Liver (tissue), 9 donors: ENCODE results near the gene ARHGEF18. TPM values are rescaled to one million over a fixed set of nuclear protein-coding genes. Genes with fewer than 3 reads are reported as not detected.

Source experiments
- DNase-seq: peaks from one replicate; pipeline ENCODE4 v3.0.0-alpha.2; 2017; ENCODE audit warnings: low spot score
- H3K27ac ChIP-seq, 2 donors: one replicate each; pipeline ENCODE4 v1.7.0; 2013; ENCODE audit warnings: inconsistent platforms in 2 of 2, low read length in 2 of 2, control low read depth in 1 of 2, low read depth in 1 of 2, mild to moderate bottlenecking in 1 of 2
- H3K27me3 ChIP-seq, 4 donors: one replicate each; pipeline versions ENCODE4 v1.6.1 to v1.7.0; 2013; ENCODE audit warnings: low read length in 3 of 4, inconsistent platforms in 1 of 4, mild to moderate bottlenecking in 1 of 4, moderate library complexity in 1 of 4; ENCODE audit not compliant: control insufficient read depth in 4 of 4, insufficient read depth in 4 of 4
- H3K36me3 ChIP-seq, 4 donors: one replicate each; pipeline versions ENCODE4 v1.6.1 to v1.7.0; 2013; ENCODE audit warnings: low read length in 3 of 4, mild to moderate bottlenecking in 3 of 4, low read depth in 1 of 4, moderate library complexity in 1 of 4; ENCODE audit not compliant: control insufficient read depth in 4 of 4, insufficient read depth in 3 of 4
- H3K4me1 ChIP-seq, 4 donors: one replicate each; pipeline versions ENCODE4 v1.6.1 to v1.7.0; 2013; ENCODE audit warnings: low read length in 3 of 4, mild to moderate bottlenecking in 3 of 4, moderate library complexity in 1 of 4; ENCODE audit not compliant: control insufficient read depth in 4 of 4, insufficient read depth in 4 of 4
- H3K4me3 ChIP-seq, 3 donors: one replicate each; pipeline versions ENCODE4 v1.6.1 to v1.7.0; 2013; ENCODE audit warnings: low read length in 3 of 3, control low read depth in 1 of 3, low read depth in 1 of 3, mild to moderate bottlenecking in 1 of 3
- H3K9ac ChIP-seq, 2 donors: one replicate each; pipeline ENCODE4 v1.7.0; 2013; ENCODE audit warnings: low read length in 2 of 2, mild to moderate bottlenecking in 2 of 2, moderate library complexity in 2 of 2, control low read depth in 1 of 2, low read depth in 1 of 2
- H3K9me3 ChIP-seq, 4 donors: one replicate each; pipeline versions ENCODE4 v1.6.1 to v1.7.0; 2013; ENCODE audit warnings: low read length in 3 of 4; ENCODE audit not compliant: control insufficient read depth in 4 of 4
- ATF3 ChIP-seq: IDR thresholded peaks from 2 replicates; pipeline ENCODE4 v1.6.1; 2016; ENCODE audit warnings: antibody characterized with exemption
- FOXA1 ChIP-seq: IDR thresholded peaks from 2 replicates; pipeline ENCODE4 v1.6.1; 2016; ENCODE audit warnings: antibody characterized with exemption
- FOXA2 ChIP-seq: IDR thresholded peaks from 2 replicates; pipeline ENCODE4 v1.6.1; 2016; ENCODE audit warnings: antibody characterized with exemption
- HNF4A ChIP-seq, 2 donors: conservative IDR thresholded peaks; 2 replicates each; pipeline ENCODE4 v1.6.1; 2016; ENCODE audit warnings: antibody characterized with exemption in 2 of 2, mild to moderate bottlenecking in 2 of 2
- HNF4G ChIP-seq: IDR thresholded peaks from 2 replicates; pipeline ENCODE4 v1.6.1; 2016; ENCODE audit warnings: antibody characterized with exemption
- JUND ChIP-seq, 2 donors: IDR thresholded peaks; 2 replicates each; pipeline ENCODE4 v1.6.1; 2016; ENCODE audit warnings: antibody characterized with exemption in 2 of 2
- NR2F2 ChIP-seq: IDR thresholded peaks from 2 replicates; pipeline ENCODE4 v1.6.1; 2016; ENCODE audit warnings: antibody characterized with exemption
- RAD21 ChIP-seq, 2 donors: IDR thresholded peaks; 2 replicates each; pipeline ENCODE4 v1.6.1; 2016; ENCODE audit warnings: antibody characterized with exemption in 2 of 2, mild to moderate bottlenecking in 2 of 2
- REST ChIP-seq: IDR thresholded peaks from 2 replicates; pipeline ENCODE4 v1.6.1; 2016; ENCODE audit warnings: antibody characterized with exemption, mild to moderate bottlenecking
- RXRA ChIP-seq, 2 donors: IDR thresholded peaks; 2 replicates each; pipeline ENCODE4 v1.6.1; 2017 to 2018; ENCODE audit warnings: antibody characterized with exemption in 2 of 2, mild to moderate bottlenecking in 1 of 2
- SP1 ChIP-seq: IDR thresholded peaks from 2 replicates; pipeline ENCODE4 v1.6.1; 2018; ENCODE audit warnings: antibody characterized with exemption, mild to moderate bottlenecking
- TAF1 ChIP-seq: conservative IDR thresholded peaks from 2 replicates; pipeline ENCODE4 v1.6.1; 2016; ENCODE audit warnings: antibody characterized with exemption, mild to moderate bottlenecking
- YY1 ChIP-seq: IDR thresholded peaks from 2 replicates; pipeline ENCODE4 v1.6.1; 2016; ENCODE audit warnings: antibody characterized with exemption, mild to moderate bottlenecking
- ZBTB33 ChIP-seq: IDR thresholded peaks from 2 replicates; pipeline ENCODE4 v1.6.1; 2016; ENCODE audit warnings: antibody characterized with exemption
- WGBS: extraction: QIAGEN DNeasy Blood & Tissue Kit; methylation state at CpG from one replicate; pipeline ENCODE4 v1.1.7; 2013; 5-methylcytosine and 5-hydroxymethylcytosine counted together
- polyA plus RNA-seq, 2 donors: library from polyadenylated mRNA; stranded (reverse) in 1 of 2; unstranded in 1 of 2; fragments of 200-250 nt in 1 of 2; fragments of >200 nt in 1 of 2; fragmentation: Nextera tagmentation in 1 of 2; extraction: Ambion mirVana in 1 of 2; gene quantifications; one replicate each; pipeline versions ENCODE4 v1.2.1 to v1.2.3, GENCODE V29; 2013 to 2015
- total RNA-seq, 2 donors: library from RNA; depleted of rRNA; stranded (reverse); fragments of >200 nt; gene quantifications; one replicate each; pipeline ENCODE4 v1.2.3, GENCODE V29; 2014
- TF ChIP-seq, protein P1 (sequence below): fragments of 150-350 bp; IDR thresholded peaks from 2 replicates; pipeline ENCODE4 v1.5.1; 2017; ENCODE audit warnings: improper control_type of control experiment, low read depth, low read length; ENCODE audit not compliant: missing input control
- TF ChIP-seq, protein P2 (sequence below): IDR thresholded peaks from 2 replicates; pipeline ENCODE4 v1.6.1; 2016; ENCODE audit warnings: antibody characterized with exemption
- donor health status: healthy.
- donor health status: healthy.
- donor health status: healthy.
- donor health status: healthy.
- donor health status: healthy.

Gene ARHGEF18
- total and polyA plus RNA-seq, 4 donors = 3.3 to 28.8 (median 14.9) TPM

GRCh38 chr19:7331446-7331845 lies 17.3 kb upstream of the ARHGEF18 start:
- Histone ChIP-seq H3K9ac (no peak overlapping the region), H3K27ac (no peak overlapping the region), H3K36me3 (no peaks in the 10 kb centered on the region), H3K4me3 (no peak overlapping the region), H3K4me1 (no peaks in the 10 kb centered on the region), H3K27me3 (no peaks in the 10 kb centered on the region), H3K9me3 (no peaks in the 10 kb centered on the region)
- no peak for DNase-seq
- WGBS = 84% methylated on average over 4 of the region's 4 CpGs
- TF ChIP-seq ZBTB33 = no peak
- TF ChIP-seq, protein P1, sequence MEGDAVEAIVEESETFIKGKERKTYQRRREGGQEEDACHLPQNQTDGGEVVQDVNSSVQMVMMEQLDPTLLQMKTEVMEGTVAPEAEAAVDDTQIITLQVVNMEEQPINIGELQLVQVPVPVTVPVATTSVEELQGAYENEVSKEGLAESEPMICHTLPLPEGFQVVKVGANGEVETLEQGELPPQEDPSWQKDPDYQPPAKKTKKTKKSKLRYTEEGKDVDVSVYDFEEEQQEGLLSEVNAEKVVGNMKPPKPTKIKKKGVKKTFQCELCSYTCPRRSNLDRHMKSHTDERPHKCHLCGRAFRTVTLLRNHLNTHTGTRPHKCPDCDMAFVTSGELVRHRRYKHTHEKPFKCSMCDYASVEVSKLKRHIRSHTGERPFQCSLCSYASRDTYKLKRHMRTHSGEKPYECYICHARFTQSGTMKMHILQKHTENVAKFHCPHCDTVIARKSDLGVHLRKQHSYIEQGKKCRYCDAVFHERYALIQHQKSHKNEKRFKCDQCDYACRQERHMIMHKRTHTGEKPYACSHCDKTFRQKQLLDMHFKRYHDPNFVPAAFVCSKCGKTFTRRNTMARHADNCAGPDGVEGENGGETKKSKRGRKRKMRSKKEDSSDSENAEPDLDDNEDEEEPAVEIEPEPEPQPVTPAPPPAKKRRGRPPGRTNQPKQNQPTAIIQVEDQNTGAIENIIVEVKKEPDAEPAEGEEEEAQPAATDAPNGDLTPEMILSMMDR = no peak
- TF ChIP-seq RAD21 (IDR thresholded peaks at IDR 0.05) = no peak
- no peak for TF ChIP-seq SP1
- no peak for TF ChIP-seq HNF4G
- no peak for TF ChIP-seq TAF1
- no peak for TF ChIP-seq NR2F2
- no peak for TF ChIP-seq FOXA1
- TF ChIP-seq, protein P2, sequence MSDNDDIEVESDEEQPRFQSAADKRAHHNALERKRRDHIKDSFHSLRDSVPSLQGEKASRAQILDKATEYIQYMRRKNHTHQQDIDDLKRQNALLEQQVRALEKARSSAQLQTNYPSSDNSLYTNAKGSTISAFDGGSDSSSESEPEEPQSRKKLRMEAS = no peak
- TF ChIP-seq HNF4A (conservative IDR thresholded peaks at IDR 0.05) = no peak
- TF ChIP-seq JUND (IDR thresholded peaks at IDR 0.05) = no peak
- no peak for TF ChIP-seq FOXA2
- no peak for TF ChIP-seq REST
- no peak for TF ChIP-seq YY1
- no peak for TF ChIP-seq ATF3
- TF ChIP-seq RXRA (IDR thresholded peaks at IDR 0.05) = no peak
